GM21528 (cell line): Measurements from ENCODE around the gene COL26A1.
"Not testable (repeated sequence)": the region's sequence is repeated elsewhere in the genome, so short reads cannot be mapped to it uniquely, and the experiment has no call there.

Source experiments
- ATAC-seq: cut with Tn5 transposase; IDR thresholded peaks from one replicate; pipeline ENCODE4 v1.9.1; 2021; ENCODE audit warnings: mild to moderate bottlenecking, moderate library complexity; ENCODE audit not compliant: unreplicated experiment, low FRiP score

Gene COL26A1

DNA sequence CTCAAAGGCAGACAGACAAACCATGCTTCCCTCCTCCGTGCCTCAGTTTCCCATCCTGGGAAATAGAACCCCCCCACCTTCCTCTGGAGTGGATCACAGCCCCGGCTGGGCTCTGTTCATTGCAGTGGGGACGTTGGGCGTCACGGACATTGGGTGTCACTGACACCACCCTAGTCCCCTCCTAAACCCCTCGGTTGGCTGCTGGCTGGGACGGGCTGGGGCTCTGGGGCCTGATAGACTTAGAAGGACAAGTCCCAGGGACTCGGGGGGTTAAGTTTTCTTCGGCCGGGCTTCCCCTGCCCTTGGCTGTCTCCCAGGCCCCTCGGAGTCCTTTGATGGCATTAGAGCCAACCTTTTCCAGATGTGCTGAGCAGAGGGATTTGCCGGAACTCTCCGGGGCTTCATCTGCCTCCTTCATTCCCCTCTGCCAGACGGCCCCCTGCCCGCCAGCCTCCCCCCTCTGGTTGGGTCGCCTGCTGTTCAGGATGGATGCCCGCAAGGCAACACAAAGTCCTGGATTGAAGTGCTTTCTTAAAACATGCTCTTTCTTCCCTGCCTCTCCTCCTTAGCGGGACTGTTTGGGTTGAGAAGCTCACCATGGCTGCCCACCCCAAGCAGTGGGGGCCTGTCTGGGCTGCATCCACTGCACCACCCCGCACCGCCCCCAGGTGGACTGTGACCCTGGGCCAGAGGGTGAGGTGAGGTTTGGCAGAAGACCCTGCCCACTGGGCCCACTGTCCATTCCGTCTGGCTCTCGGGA is 73.0 kb downstream of the COL26A1 start:
- no peak for ATAC-seq

GRCh38 chr7:101436221-101436735 is 73.6 kb downstream of the COL26A1 start:
- ATAC-seq = no peak

DNA sequence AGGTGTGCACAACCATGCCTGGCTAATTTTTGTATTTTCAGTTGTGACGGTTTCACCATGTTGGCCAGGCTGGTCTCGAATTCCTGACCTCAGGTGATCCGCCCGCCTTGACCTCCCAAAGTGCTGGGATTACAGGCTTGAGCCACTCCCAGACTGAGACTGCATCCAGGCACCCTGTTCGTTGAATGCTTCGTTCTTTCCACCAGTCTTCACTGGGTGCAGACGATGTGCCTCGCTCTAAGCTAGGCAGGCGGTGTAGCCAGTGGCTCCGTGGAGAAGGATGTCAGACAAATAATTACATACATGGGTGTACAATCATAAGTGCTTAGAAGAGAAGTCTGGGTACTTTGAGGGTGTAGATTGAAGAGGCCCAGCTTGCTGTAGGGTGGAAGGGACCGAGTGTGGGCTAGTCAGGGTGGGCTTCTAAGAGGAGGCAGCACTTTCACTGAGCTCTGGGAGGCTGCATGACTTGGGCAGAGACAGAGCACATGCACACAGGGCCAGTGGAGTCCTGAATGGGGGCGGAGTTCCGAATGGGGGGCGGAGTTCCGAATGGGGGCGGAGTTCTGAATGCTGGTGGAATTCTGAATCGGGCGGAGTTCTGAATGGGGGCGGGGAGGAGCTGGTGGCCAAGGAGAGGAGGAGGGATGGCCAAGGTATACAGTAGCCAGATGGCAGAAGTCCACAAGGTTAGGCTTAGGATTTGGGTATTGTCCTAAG is 74.3 kb downstream of the COL26A1 start:
- ATAC-seq = no peak

GRCh38 chr7:101441890-101442289 is 79.2 kb downstream of the COL26A1 start:
- ATAC-seq = no peak

GRCh38 chr7:101442426-101443070 is 79.9 kb downstream of the COL26A1 start:
- no peak for ATAC-seq

GRCh38 chr7:101450064-101450463 is 87.4 kb downstream of the COL26A1 start:
- ATAC-seq = no peak

DNA sequence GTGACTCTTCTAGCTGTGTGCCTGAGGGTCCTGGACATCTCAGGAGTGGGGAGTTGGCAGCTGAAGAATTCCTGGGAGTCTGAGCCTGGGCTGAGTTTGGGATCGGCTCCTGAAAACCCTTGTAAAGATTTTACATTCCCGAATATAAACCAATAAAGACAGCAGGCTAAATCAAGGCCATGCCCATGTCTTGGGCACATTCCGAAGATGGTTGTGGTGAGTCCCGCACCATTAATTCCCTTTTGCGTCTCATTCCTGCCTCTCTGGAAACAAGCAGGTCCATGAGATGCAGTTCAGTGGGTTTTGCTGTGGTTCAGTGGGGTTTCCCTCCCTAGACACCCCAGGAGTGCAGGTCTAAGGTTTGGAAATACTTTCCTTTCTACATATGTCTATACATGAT is 90.9 kb downstream of the COL26A1 start:
- no peak for ATAC-seq

DNA sequence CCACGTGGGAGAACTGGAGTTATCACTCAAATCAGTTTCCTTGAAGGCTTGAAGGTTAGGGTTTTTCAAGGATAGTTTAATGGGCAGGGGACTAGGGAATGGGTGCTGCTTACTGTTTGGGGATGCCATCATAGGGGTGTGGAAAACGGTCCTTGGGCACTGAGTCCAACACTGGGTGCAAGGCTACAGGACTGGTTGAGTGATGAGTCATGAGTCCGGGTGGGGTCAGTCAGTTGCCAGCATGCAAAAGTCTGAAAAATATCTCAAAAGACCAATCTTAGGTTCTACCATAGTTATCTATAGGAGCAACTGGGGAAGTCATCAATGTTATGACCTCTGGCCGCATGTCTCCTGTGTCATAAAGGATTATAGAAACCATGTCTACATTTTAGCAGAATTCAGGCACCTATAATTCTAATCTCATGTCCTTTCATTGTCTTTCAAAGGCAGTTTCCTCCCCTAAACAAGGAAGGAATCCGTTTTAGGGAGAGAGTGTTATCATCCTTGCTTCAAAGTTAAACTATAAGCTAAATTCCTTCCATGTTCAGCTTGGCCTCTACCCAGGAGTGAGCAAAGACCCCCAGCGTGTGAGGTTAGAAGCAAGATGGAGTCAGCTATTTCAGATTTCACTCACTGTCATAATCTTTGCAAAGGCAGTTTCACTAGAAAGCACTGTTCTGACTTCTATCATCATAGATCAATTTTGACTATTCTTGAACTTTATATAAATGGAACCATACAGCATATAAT is 94.5 kb downstream of the COL26A1 start:
- ATAC-seq = no peak

GRCh38 chr7:101465131-101465530 is 102.5 kb downstream of the COL26A1 start:
- no peak for ATAC-seq

DNA sequence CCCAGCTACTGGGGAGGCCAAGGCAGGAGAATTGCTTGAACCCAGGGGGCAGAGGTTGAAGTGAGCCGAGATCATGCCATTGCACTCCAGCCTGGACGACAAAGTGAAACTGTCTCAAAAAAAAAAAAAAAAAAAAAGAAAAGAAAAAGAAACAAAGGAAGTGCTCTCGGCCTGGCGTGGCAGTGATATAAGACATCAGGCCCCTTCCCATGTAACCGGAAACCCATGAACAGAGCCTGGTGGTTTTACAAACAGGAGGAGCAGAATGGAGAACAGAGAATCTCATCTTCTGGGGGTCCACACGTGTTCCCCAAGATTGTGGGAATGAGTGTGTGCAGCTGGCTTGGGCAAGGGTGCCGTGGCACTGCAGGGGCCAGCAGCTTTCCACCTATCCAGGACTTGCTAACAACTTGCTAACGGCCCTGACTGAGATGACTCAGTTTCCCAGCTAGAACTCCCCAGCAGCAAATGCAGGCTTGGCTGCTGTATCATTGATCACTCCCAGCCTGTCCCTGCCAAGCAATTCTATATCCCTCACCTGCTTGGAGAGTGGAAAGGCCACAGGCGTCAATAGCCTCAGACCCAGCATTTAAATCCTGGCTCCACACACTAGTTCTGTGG is 103.0 kb downstream of the COL26A1 start:
- no peak for ATAC-seq

- no peak for ATAC-seq
Observed at GRCh38 chr7:101466871-101467270, 104.2 kb downstream of the COL26A1 start.

DNA sequence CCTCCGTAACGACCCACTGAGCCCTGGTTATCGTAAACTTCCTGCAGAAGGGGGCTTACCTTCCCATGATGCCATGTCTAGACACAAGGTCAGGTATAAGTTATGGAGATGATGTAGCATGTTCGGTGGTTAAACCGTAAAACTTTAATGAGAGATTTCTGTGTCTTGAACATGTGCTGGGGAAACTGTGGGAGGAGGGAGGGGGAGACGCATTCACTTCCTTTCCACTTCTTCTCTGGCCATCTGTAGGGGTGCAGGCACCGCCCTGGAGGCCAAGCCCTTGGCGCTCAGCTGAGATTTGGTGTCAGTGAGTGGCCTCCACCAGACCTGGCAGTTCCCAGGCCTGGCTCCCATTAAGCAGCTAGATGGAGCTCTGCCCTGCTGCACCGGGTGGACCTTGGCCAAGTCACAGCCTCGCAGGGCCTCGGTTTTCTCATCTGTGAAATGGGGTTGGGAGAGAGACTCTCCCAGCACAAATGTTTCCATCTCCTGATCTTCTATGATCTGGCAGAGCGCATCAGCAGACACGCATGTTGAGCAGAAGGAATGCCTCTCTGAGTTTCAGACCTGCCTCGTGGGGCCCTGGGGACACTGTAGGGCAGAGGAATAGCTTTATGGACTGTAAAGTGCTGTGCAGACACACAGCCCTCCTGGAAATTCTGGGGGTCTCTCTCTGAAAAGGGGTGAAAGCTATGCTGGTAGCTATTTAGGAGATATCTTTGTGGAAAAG is 106.0 kb downstream of the COL26A1 start:
- ATAC-seq = no peak

DNA sequence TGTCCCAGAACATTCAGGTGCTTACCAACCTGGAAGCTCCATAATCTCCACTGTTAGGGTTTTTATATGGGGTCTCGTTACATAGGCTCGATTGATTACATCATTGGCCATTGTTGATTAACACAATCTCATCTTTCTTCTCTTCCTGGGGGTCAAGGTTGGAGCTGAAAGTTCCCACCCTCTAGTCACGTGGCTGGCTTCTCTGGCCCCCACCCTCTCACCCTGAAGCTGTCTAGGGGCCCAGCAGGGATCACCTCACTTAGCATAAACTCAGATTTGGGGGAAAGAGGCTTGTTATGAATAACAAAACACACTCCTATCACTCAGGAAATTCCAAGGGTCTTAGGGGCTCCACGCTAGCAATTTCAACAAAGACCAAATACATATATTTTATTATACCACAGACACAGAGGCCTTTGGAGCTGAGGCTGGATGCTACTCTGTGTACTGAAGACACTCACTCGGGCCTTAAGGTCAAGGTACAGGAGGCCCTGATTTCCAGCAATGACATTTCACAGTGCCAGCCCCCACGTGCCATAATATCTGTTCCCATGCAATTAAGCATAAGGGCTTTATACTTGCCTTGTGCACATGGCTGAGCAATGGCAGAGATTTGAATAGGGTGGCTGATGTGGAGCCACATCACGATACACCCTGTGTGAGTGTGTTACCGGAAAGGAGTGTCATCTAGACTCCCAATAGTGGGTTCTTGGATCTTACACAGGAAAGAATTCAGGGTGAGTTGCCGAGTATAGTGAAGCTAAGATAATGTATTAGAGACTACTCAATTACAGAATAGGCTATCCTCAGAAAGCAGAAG is 108.2 kb downstream of the COL26A1 start:
- ATAC-seq = no peak

DNA sequence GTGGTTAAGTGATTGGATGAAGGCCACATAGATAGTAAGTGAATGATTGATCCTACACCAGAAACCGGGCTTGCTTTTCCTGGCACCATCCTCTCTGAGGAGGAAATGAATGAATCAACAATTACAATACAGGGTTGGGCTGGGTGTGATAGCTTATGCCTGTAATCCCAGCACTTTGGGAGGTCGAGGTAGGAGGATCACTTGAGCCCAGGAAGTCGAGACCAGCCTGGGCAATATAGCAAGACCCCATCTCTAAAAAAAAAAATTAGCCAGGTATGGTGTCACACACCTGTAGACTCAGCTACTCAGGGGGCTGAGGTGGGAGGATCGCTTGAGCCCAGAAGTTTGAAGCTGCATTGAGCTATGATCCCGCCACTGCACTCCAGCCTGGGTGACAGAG is 111.5 kb downstream of the COL26A1 start:
- ATAC-seq = no peak

GRCh38 chr7:101475691-101476090 is 113.0 kb downstream of the COL26A1 start:
- not testable (repeated sequence) for ATAC-seq

GRCh38 chr7:101479217-101479616 is 116.5 kb downstream of the COL26A1 start:
- ATAC-seq = no peak

GRCh38 chr7:101486056-101486432 is 123.4 kb downstream of the COL26A1 start:
- not testable (repeated sequence) for ATAC-seq

DNA sequence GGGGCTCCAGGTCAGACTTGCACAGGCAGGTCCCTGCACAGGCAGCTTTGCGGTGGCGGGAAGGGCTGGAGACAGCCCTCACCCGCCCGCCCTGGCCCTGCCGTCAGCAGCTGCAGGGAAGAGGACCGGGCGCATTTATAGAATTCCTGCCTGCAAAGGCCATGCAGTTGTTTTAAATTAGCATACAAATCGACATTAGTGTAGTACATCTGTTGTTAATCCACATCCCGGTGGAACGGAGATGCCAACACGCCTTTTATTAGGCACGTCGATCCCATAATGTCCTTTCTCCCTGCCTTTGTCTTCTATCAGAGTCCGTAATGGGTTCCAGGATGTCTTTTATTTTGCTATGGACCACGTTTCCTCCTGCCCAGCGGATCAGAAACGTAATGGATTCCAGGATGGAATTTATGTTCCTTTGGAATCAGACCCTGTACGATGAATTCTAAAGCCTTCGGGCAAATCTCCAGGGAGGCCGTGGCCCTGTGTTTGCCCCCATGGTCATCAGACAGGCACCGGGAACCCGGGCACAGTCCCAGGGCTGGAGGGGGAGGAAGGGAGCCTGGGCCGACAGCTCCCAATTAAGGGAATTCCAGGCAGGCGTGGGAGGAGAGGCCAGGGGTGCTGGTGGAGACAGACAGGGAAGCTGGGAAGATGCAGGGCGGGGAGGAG is 123.9 kb downstream of the COL26A1 start:
- no peak for ATAC-seq
